GM12874 (cell line): ENCODE measurements around the gene COX18.

Source experiments
- CTCF ChIP-seq: IDR thresholded peaks from 2 replicates; pipeline ENCODE4 v1.5.1; 2011; ENCODE audit warnings: low read depth, mild to moderate bottlenecking, control low read depth, low read length, moderate library complexity; ENCODE audit not compliant: insufficient read depth

Gene COX18

GRCh38 chr4:73068491-73069337 is 802 bp downstream of the COX18 start:
- TF ChIP-seq CTCF = no peak

- TF ChIP-seq CTCF = no peak
Measured at GRCh38 chr4:73067971-73068394, 1.5 kb downstream of the COX18 start.

GRCh38 chr4:73066928-73067327 is 2.6 kb downstream of the COX18 start:
- TF ChIP-seq CTCF = no peak

- TF ChIP-seq CTCF = no peak
Measured at GRCh38 chr4:73066445-73066844, 3.1 kb downstream of the COX18 start.

GRCh38 chr4:73064536-73064935 is 5.0 kb downstream of the COX18 start:
- TF ChIP-seq CTCF = no peak

GRCh38 chr4:73055241-73055897 is 14.1 kb downstream of the COX18 start:
- TF ChIP-seq CTCF = no peak

GRCh38 chr4:73053974-73054480 is 15.5 kb downstream of the COX18 start:
- no peak for TF ChIP-seq CTCF
